Spleen (tissue), 7 donors: Measurements from ENCODE around the gene JADE2.

Experiments used
- CTCF ChIP-seq, 11 experiments: fragments of 200-600 bp in 7 of 11; fragments of 450-650 bp in 4 of 11; sonication (generic) in 4 of 11; IDR thresholded peaks in 8 of 11; conservative IDR thresholded peaks in 3 of 11; 1 replicate in 7 of 11; 2 replicates in 4 of 11; pipeline versions ENCODE4 v1.4.0 to v1.8.0; 2016 to 2021; ENCODE audit warnings: antibody characterized with exemption in 11 of 11, inconsistent platforms in 4 of 11, mild to moderate bottlenecking in 1 of 11
- POLR2A ChIP-seq, 3 donors: fragments of 450-650 bp; IDR thresholded peaks; one replicate each; pipeline ENCODE4 v1.5.1; 2017; ENCODE audit warnings: antibody characterized with exemption in 3 of 3, mild to moderate bottlenecking in 1 of 3
- POLR2AphosphoS5 ChIP-seq, 3 donors: sonication (generic); formaldehyde crosslinking; IDR thresholded peaks; one replicate each; pipeline ENCODE4 v1.5.1; 2017; ENCODE audit warnings: antibody characterized with exemption in 3 of 3
- donor health status: DM: no; HTN: no; CAD: no; lungs with moderate emphysema.
- donor health status: DM: no; HTN: no; CAD: no.
- donor health status: DM: no; HTN: no; CAD: no.

- no peak for TF ChIP-seq CTCF (IDR thresholded peaks at IDR 0.05 in 8 of 11, conservative IDR thresholded peaks at IDR 0.05 in 3 of 11)
- peak in 2 of 3 donors; percentile 8 to 47 for TF ChIP-seq POLR2AphosphoS5 (IDR thresholded peaks at IDR 0.05)
- TF ChIP-seq POLR2A (IDR thresholded peaks at IDR 0.05) = no peak
These were observed 46.4 kb downstream of the JADE2 start for GRCh38 chr5:134571693-134572405.
